ENCODE measurements around the gene AFF1. TPM values are rescaled to one million over a fixed set of nuclear protein-coding genes. Genes with fewer than 3 reads are reported as not detected.

The AFF1 gene
- total RNA-seq, 2 experiments from 2014 or later, result 28.7 to 69.7 TPM

- DNase-seq (ENCODE audit: low spot score), result no peak
- Histone ChIP-seq H3K4me3 (ENCODE audit: low read depth, low read length, poor library complexity, severe bottlenecking) (no peak overlapping the region), H3K27ac (ENCODE audit: low read depth, low read length, poor library complexity, severe bottlenecking) (no peak overlapping the region), H2AFZ (ENCODE audit: low read length) (no peak overlapping the region), H3K36me3 (ENCODE audit: insufficient read depth, low read length) (no peaks in the 10 kb centered on the region), H4K20me1 (ENCODE audit: insufficient read depth, low read length) (no peaks in the 10 kb centered on the region), H3K9me3 (ENCODE audit: low read length) (no peaks in the 10 kb centered on the region), H3K9me2 (ENCODE audit: insufficient read depth, low read length) (no peaks in the 10 kb centered on the region), H3K79me2 (ENCODE audit: insufficient read depth, low read depth, low read length) (no peaks in the 10 kb centered on the region), H3K4me2 (ENCODE audit: low read length) (no peak overlapping the region), H3K4me1 (ENCODE audit: insufficient read depth, low read length, poor library complexity, severe bottlenecking) (no peaks in the 10 kb centered on the region)
- TF ChIP-seq EZH2phosphoT487 (IDR thresholded peaks at IDR 0.05; ENCODE audit: borderline replicate concordance, low read depth, low read length), result no peak
- no peak for TF ChIP-seq CTCF (conservative IDR thresholded peaks at IDR 0.05; ENCODE audit: low read length)
- BruUV-seq (replicated peaks), result no TSS peak
- POLR2A ChIA-PET, result interaction anchor here (0.6 kb wide), 1 partner anchor 486 kb away, joined by 6 read pairs; no protein-coding TSS in a partner anchor
- intact Hi-C loops (cut with micrococcal nuclease; ENCODE audit: unreplicated experiment), result loop anchor here (2.0 kb wide), 1 partner anchor 396 kb away; no protein-coding TSS in a partner anchor
- CTCF ChIA-PET (ENCODE audit: unreplicated experiment), result interaction anchor here (1.1 kb wide), 1 partner anchor 399 kb away, joined by 3 read pairs; no protein-coding TSS in a partner anchor
These were observed 40.4 kb upstream of the AFF1 start for GRCh38 chr4:86894455-86894854.

GRCh38 chr4:86895692-86896488, 38.9 kb upstream of the AFF1 start:
- no peaks in the 10 kb centered on the region for H3K4me1 ChIP-seq (ENCODE audit: insufficient read depth, low read length, poor library complexity, severe bottlenecking)
- DNase-seq (ENCODE audit: low spot score), result peak; percentile 73
- H3K4me3 ChIP-seq (ENCODE audit: low read depth, low read length, poor library complexity, severe bottlenecking), result no peak overlapping the region
- no peak overlapping the region for H2AFZ ChIP-seq (ENCODE audit: low read length)
- BruUV-seq (replicated peaks), result no TSS peak
- H3K36me3 ChIP-seq (ENCODE audit: insufficient read depth, low read length), result no peaks in the 10 kb centered on the region
- H3K27ac ChIP-seq (ENCODE audit: low read depth, low read length, poor library complexity, severe bottlenecking), result no peak overlapping the region
- ChIA-PET CTCF (ENCODE audit: unreplicated experiment) (interaction anchor here (1.1 kb wide), 1 partner anchor 400 kb away, joined by 3 read pairs; no protein-coding TSS in a partner anchor), POLR2A (no interaction called here)
- intact Hi-C loops (cut with micrococcal nuclease; ENCODE audit: unreplicated experiment), result loop anchor here (1.0 to 5.0 kb wide), 3 partner anchors 243 to 397 kb away; no protein-coding TSS in a partner anchor
- TF ChIP-seq CTCF (conservative IDR thresholded peaks at IDR 0.05; ENCODE audit: low read length), result peak; percentile 96
- no peak for TF ChIP-seq EZH2phosphoT487 (IDR thresholded peaks at IDR 0.05; ENCODE audit: borderline replicate concordance, low read depth, low read length)
- H3K4me2 ChIP-seq (ENCODE audit: low read length), result no peak overlapping the region
- H3K9me2 ChIP-seq (ENCODE audit: insufficient read depth, low read length), result no peaks in the 10 kb centered on the region
- H4K20me1 ChIP-seq (ENCODE audit: insufficient read depth, low read length), result no peaks in the 10 kb centered on the region
- H3K9me3 ChIP-seq (ENCODE audit: low read length), result no peaks in the 10 kb centered on the region
- H3K79me2 ChIP-seq (ENCODE audit: insufficient read depth, low read depth, low read length), result no peaks in the 10 kb centered on the region

GRCh38 chr4:86896596-86896995, 38.2 kb upstream of the AFF1 start:
- BruUV-seq (replicated peaks), result no TSS peak
- CTCF ChIA-PET (ENCODE audit: unreplicated experiment), result no interaction called here

More at GRCh38 chr4:86896596-86896995, 38.2 kb upstream of the AFF1 start:
- DNase-seq (ENCODE audit: low spot score), result no peak
- Histone ChIP-seq H3K9me2 (ENCODE audit: insufficient read depth, low read length) (no peaks in the 10 kb centered on the region), H3K4me3 (ENCODE audit: low read depth, low read length, poor library complexity, severe bottlenecking) (no peak overlapping the region), H3K36me3 (ENCODE audit: insufficient read depth, low read length) (no peaks in the 10 kb centered on the region), H3K27ac (ENCODE audit: low read depth, low read length, poor library complexity, severe bottlenecking) (no peak overlapping the region), H3K9me3 (ENCODE audit: low read length) (no peaks in the 10 kb centered on the region), H3K4me2 (ENCODE audit: low read length) (no peak overlapping the region), H4K20me1 (ENCODE audit: insufficient read depth, low read length) (no peaks in the 10 kb centered on the region), H2AFZ (ENCODE audit: low read length) (no peak overlapping the region), H3K79me2 (ENCODE audit: insufficient read depth, low read depth, low read length) (no peaks in the 10 kb centered on the region), H3K4me1 (ENCODE audit: insufficient read depth, low read length, poor library complexity, severe bottlenecking) (no peaks in the 10 kb centered on the region)
- TF ChIP-seq CTCF (conservative IDR thresholded peaks at IDR 0.05; ENCODE audit: low read length) (no peak), EZH2phosphoT487 (IDR thresholded peaks at IDR 0.05; ENCODE audit: borderline replicate concordance, low read depth, low read length) (no peak)
- intact Hi-C loops (cut with micrococcal nuclease; ENCODE audit: unreplicated experiment), result loop anchor here (5.0 kb wide), 1 partner anchor 341 kb away; no protein-coding TSS in a partner anchor
- POLR2A ChIA-PET, result no interaction called here
